NCI-H146 treated with DMSO at 0.1 percent for 48 hours (cell line): ENCODE measurements around the gene SIGMAR1.
A peak's percentile ranks its signal among the peaks of the same experiment; 100 is the strongest.
"Not testable (repeated sequence)": the region's sequence is repeated elsewhere in the genome, so short reads cannot be mapped to it uniquely, and the experiment has no call there.

ENCODE experiments used
- DNase-seq: peaks from one replicate; lab custom pipeline; 2025; ENCODE audit not compliant: unreplicated experiment; lab: John Stamatoyannopoulos, UW

Gene SIGMAR1

GRCh38 chr9:34655394-34655793 is 17.8 kb upstream of the SIGMAR1 start:
- no peak for DNase-seq

DNA sequence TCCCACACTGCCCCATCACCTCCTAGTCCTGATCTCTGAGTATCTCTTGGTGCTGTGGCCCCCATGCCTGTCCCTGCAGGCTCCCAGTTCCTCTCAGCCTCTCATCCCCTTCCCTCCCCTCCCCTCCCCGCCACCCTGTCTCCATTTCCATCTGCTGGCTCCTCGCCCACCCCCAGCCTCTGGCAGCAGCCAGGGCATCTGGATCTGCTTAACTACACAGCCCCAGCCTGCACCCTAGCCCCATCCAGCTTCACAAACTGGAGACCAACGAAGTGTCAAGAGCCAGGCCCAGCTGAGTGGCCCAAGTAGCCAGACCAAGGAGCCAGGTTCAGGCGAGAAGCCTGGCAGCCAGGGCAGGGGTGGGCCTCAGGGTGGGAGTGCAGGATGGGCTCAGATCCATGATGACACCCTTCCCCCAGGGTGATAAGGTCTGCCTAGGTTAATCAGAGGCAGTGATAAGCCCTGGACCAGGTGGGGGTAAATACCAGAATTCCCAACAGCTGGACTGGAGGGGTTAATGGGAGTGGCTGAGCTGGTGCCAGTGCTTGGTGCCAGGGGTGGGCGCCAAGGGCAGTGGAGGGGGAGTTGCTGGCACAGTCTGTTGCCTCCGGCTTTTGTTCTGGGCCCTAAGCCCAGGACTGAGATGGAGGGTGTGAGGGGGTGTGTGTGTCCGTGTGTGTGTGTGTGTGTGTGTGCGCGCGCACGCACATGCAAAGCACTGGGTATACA is 16.9 kb upstream of the SIGMAR1 start:
- no peak for DNase-seq

DNA sequence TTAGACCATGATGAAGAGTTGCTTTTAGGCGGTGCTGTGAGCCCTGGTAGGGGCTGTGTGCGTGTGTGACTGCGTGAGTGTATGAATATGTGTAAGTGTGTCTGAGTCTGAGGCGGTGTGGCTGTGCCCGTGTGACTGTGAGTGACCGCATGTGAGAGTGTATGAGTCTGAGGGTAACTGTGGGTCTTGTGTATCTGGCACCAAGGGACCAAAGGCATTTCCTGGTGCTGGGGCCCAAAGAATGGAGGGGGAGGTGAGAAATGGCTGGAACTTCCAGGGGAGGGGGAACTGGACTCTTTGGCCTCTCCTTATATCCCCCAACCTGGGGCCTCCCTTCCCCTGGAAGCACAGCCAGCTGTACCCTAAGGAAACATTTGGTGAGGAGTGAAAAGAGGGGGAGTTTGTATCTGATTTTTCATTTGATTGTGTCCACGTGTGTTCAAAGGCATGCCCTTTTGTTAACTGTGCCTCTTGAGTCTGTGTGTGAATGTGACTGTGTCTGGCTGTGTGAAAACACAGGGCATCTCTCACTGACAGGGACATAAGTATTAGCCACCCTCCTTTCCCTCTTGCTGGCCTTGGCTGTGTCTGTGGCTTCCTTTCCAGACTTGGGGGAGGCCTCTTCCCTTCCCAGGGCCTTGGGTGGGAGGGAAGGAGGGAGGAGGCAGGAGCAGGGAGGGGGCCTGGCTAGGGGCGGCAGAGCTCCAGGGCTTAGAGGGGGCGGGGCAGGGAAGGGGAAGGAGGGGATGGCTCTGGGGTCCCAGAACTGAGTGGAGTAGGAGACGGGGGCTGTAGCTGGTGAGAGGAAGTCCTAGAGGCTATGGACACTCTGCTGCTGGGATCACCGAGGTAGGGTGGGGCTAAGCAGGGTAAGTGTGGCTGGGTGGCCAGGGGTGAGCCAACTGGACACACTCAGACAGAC is 15.8 kb upstream of the SIGMAR1 start:
- DNase-seq, result no peak

DNA sequence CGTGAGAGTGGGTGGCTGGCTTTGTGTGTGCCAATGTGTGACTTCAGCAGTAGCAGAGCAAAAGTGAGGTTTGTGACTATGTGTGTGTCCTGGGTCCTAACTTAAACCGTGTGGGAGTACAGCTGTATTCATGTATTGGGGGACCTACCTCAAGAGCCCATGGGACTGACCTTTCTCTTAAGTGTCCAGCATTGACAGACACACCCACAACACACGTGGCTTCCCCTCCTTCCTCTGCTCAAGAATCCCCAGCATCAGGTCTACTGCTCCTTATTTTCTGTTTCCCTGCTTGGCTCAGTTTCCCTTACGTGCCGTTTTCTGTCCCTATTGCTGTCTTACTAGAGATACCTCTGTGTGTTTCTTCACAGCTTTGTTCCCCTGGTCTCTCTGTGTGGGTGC is 15.0 kb upstream of the SIGMAR1 start:
- DNase-seq, result no peak

GRCh38 chr9:34651876-34652601 is 14.5 kb upstream of the SIGMAR1 start, which contains the start of gene IL11RA:
TSS of gene IL11RA (plus strand) at chr9:34652185. CDS start at chr9:34655218, 3,033 bp downstream.
- no peak for DNase-seq

DNA sequence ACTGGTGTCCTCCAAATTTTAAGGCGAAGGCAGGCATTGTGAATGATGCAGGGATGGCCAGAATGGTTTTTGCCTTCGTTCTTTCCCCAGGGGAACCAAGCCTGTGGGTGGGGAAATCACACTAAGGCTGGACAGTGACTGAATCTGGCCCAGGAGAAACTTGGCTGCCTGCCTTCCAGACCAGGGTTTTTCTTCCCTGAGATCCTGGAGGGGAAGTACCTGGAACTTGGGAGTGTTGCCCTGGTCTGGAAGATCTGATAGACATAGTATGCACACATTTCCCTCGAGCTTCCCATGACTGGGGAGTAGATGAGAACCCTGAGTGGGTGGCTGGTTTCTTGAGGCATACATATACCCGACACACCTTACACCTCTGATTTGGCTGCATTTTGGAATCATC is 13.7 kb upstream of the SIGMAR1 start:
- DNase-seq, result no peak

GRCh38 chr9:34650816-34651215 is 13.2 kb upstream of the SIGMAR1 start:
- no peak for DNase-seq

GRCh38 chr9:34648673-34649072 is 11.1 kb upstream of the SIGMAR1 start:
- no peak for DNase-seq

DNA sequence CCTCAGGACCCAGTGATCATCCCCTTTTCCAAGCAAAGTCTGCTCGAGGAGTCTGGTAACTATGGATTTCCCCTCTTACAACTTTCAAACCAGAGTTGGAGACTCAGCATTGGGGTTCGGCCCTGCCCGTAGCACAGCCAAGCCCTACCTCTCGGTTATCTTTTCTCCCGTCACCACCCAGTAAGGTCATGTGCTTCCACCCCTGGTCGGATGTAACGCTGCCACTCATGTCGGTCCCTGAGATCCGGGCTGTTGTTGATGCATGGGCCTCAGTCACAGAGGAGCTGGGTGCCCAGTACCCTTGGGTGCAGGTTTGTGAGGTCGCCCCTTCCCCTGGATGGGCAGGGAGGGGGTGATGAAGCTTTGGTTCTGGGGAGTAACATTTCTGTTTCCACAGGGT is 10.1 kb upstream of the SIGMAR1 start:
- DNase-seq, result no peak

DNA sequence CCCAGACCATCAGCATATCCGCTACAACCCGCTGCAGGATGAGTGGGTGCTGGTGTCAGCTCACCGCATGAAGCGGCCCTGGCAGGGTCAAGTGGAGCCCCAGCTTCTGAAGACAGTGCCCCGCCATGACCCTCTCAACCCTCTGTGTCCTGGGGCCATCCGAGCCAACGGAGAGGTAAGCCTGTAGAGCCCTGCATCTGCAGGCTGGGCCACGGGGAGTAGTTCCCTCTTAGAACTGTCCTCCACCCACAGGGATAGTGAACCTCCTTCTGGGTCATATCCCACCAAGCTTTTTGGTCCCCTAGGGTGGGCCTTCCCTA is 9.5 kb upstream of the SIGMAR1 start:
- no peak for DNase-seq

DNA sequence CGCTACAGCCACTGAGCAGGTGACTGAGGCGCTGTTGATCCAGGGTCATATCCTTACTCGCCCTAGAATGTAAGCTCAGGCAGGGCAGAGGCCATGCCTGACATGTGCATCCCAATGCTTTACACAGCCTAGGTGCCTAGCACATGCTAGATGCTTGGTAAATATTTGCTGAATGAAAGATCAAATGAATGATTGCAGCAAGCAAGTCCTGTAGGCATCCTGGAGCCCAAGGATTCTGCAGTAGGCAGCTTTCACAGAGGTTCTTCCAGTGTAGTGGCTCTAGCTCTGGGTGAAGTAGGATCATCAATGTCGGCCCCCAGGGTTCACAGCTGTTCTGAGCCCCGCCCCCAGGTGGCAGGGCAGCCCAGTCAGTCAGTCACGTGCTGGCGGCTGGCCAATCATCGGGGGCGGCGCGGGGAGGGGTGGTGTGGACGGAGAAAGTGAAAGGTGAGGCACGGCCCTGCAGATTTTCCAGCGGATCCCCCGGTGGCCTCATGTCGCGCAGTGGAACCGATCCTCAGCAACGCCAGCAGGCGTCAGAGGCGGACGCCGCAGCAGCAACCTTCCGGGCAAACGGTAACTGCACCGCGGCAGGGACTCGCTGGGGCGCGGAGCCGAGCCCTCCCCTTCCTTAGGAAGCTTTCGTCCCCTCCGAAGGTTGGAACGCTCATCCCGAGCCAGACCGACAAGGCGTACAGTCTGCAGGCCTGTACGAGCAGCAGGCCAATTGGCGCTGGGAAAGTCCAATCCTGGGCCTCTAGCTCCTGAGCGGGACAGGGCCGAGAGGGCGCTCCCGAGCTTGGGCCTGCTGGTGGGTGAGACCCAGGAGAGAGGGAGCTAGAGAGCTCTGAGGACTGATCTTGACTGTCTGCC is 8.9 kb upstream of the SIGMAR1 start, which contains the start of gene GALT:
Gene GALT (plus strand): TSS at position 465 of the 873 bp plus-strand sequence. CDS start 30 bp downstream, at position 495.
- DNase-seq, result peak; percentile 94

GRCh38 chr9:34644766-34645314 is 7.3 kb upstream of the SIGMAR1 start:
- DNase-seq, result no peak

DNA sequence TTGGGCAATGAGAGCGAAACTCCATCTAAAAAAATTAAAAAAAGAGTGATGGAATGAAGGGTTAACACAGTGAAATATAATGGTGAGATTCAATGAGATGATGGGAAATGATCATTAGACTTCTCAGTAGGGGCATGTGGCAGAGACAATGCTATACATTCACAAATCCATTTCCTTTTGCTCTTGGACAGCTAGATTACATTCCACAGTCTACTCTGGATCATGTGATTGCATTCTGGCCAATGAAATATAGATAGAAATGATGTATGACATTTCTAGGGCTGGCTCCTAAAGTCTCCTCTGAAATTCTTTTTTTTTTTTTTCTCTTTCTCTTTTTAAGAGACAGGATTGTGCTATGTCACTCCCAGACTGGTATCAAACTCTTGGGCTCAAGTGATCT is 5.1 kb upstream of the SIGMAR1 start:
- DNase-seq, result no peak

DNA sequence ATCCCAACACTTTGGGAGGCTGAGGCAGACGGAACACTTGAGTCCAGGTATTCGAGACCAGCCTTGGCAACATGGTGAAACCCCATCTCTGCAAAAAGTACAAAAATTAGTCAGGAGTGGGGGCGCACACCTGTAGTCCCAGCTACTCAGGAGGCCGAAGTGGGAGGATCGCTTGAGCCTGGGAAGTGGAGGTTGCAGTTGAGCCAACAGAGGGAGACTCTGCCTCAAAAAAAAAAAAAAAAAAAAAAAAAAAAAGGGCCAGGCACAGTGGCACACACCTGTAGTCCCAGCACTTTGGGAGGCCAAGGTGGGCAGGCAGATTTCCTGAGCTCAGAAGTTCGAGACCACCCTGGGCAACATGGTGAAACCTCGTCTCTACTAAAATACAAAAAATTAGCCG is 1.7 kb upstream of the SIGMAR1 start:
- DNase-seq, result not testable (repeated sequence)

DNA sequence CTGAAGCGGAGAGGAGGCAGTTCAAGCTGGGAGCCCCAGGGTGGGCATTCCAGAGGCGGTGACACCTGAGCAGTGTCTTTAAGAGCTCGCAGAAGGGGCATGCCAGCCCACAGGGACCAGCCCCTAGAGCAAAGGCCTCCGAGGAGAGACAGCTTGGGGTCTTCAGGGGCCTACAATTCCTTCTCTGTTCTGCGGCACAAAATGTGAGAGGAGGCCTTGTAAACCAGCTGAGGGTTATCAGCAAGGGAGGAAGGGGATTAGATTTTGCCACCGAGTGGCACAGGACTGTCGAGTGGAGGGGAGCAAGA is 505 bp upstream of the SIGMAR1 start:
- DNase-seq, result no peak

DNA sequence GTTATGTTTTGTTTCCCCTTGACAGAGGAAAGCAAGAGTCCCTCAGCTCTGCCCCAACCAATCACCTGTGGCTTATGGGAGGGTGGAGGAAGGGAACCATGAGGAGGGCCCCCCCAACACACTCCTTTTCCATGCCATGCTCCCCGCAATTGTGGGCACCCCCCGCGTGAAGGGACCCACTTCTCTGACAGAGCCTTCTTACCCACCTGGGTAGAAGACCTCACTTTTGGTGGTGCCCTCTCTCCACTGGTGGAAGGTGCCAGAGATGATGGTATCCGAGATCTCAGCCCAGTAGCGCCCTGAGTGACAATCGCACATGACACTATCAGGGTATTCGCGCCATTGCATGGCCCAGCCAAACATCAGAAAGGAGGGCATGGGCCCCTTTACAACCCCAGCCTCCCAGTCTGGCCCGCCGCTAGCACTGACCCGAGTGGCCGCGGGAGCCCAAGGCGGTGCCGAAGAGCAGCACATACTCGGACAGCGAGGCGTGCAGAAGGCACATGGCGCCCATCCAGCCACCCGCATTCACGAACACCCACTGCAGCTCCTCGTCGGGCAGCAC is 714 bp downstream of the SIGMAR1 start:
- DNase-seq, result no peak

DNA sequence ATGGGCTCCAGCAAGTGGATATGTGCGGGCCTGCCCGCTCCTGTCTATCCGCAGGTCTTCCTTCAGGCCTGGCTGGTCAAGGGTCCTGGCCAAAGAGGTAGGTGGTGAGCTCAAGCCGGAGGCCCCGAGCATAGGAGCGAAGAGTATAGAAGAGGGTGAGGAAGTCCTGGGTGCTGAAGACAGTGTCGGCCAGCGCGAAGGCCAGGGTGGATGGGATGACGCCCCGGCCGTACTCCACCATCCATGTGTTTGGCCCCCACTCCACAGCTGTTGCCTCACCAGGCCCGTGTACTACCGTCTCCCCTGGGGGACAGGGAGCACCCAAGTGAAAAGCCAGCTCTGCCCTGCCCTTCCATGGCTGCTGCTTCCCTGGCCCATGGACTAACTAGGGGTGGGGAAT is 2.0 kb downstream of the SIGMAR1 start:
- DNase-seq, result no peak

DNA sequence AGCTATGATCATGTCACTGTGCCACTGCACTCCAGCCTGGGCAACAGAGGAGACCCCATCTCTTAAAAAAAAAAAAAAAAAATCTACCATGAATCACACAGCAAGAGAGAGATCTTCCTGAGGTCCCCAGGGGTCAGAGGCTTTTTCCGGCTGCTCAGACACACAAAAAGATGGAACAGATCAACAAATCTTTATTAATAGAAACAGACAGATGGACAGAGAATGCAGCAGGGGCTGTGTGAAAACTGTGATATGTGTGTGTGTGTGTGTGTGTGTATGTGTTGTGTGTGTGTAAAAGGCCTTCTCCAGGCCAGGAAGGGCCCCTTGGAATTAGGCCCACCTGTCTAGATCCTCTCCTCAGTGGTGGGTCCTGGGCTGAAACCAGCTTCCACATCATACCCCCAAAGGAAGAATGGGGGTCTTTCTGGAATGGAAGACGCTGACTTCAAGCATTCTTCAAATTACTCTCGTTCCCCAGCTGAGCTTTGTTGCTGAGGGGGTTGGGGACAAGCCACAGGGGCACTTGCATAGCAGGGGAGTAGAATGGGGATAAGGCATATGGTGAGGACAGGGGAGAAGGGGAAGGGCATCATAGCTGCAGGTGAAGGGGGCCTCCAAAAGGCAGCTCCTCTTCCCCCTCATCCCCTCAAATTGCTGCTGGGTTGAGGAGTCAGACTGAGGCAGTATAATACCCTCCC is 2.9 kb downstream of the SIGMAR1 start:
- no peak for DNase-seq

DNA sequence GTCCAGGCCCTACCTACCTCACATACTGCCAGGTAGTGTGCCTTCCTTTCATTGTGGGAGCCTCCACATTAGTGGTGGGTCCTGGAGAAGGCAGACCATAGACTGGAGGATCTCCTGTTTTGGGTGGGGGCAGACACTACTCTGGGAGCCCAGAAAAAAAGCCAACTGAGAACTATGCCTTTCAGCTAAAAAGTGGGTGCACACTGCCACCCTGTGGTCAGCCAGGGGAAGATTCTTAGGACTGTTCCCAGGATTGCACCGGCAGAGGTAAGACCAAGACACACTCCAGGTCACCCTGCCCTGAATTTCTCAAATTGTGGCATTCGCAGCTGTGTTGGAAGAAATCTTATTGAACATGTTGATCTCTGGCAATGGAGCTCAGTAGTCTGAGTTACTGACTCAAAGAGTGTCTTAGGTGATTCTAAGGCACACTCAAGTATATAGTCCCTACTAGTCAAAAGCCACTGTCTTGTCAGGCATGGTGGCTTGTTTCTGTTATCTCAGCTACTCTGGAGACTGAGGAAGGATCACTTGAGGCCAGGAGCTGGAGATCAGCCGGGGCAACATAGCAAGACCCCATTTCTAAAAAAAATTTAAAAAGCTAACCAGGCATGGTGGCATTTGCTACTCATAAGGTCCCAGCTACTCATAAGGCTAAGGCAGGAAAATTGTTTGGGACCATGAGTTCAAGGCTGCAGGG is 3.6 kb downstream of the SIGMAR1 start:
- peak; percentile 58 for DNase-seq
